Activated T-cell treated with anti-CD3 and anti-CD28 coated beads, Interleukin-2, amount 50 U/mL, for 72 hours (primary cell): Measurements from ENCODE around the gene MAGED4. TPM values are rescaled to one million over a fixed set of nuclear protein-coding genes. Genes with fewer than 3 reads are reported as not detected.
"Not testable (repeated sequence)": the region's sequence is repeated elsewhere in the genome, so short reads cannot be mapped to it uniquely, and the experiment has no call there.

Experiments
- ATAC-seq, 2 donors: fragments of 150-1000 bp; cut with Tn5 transposase; replicated peaks in 1 of 2; 2 replicates each; pipeline ENCODE4 v1.10.0; 2021; ENCODE audit warnings: moderate library complexity in 2 of 2, mild to moderate bottlenecking in 1 of 2
- DNase-seq, 2 donors: peaks; one replicate each; pipeline ENCODE4 v3.0.0; 2021 to 2022; ENCODE audit warnings: mixed read lengths in 1 of 2
- H3K27ac Mint-ChIP-seq: one replicate; pipeline ENCODE4 v1.8.0; 2022; ENCODE audit warnings: mild to moderate bottlenecking, moderate library complexity, mixed read lengths
- H3K27me3 Mint-ChIP-seq: one replicate; pipeline ENCODE4 v1.8.0; 2022; ENCODE audit warnings: low read depth, mixed read lengths
- H3K36me3 Mint-ChIP-seq, 2 donors: one replicate each; pipeline ENCODE4 v1.8.0; 2022; ENCODE audit warnings: mixed read lengths in 2 of 2, mild to moderate bottlenecking in 1 of 2; ENCODE audit not compliant: insufficient read depth in 2 of 2
- H3K4me1 Mint-ChIP-seq: one replicate; pipeline ENCODE4 v1.8.0; 2022; ENCODE audit warnings: low read depth, mixed read lengths
- H3K4me3 Mint-ChIP-seq, 2 donors: one replicate each; pipeline ENCODE4 v1.8.0; 2022; ENCODE audit warnings: mild to moderate bottlenecking in 2 of 2, mixed read lengths in 2 of 2, moderate library complexity in 2 of 2
- H3K9me3 Mint-ChIP-seq, 2 donors: one replicate each; pipeline ENCODE4 v1.8.0; 2022; ENCODE audit warnings: mixed read lengths in 2 of 2
- total RNA-seq, 2 donors: library from RNA; stranded (reverse); gene quantifications; one replicate each; pipeline ENCODE4 v1.2.3, GENCODE V29; 2022

MAGED4 gene
- total RNA-seq = under 1 TPM; 0.86 to 0.96 TPM

GRCh38 chrX:52184440-52185077 is at the start of gene MAGED4:
MAGED4 (plus strand) TSS chrX:52184888; CDS start chrX:52185923, 1,035 bp downstream.
- not testable (repeated sequence) for H3K4me3 Mint-ChIP-seq, H3K27me3 Mint-ChIP-seq, DNase-seq, H3K4me1 Mint-ChIP-seq, H3K27ac Mint-ChIP-seq, H3K9me3 Mint-ChIP-seq, H3K36me3 Mint-ChIP-seq
- ATAC-seq = peak; percentile 41 to 57

- ATAC-seq = no peak
- Mint-ChIP-seq H3K27me3 (peaks cover 2% of the 10 kb centered on the region), H3K36me3 (no peaks in the 10 kb centered on the region), H3K4me1 (no peaks in the 10 kb centered on the region), H3K27ac (no peak overlapping the region), H3K4me3 (no peak overlapping the region), H3K9me3 (no peaks in the 10 kb centered on the region)
- DNase-seq = no peak
These were observed 45.7 kb upstream of the MAGED4 start for GRCh38 chrX:52138830-52139544.

GRCh38 chrX:52139545-52139895 is 45.2 kb upstream of the MAGED4 start:
- H3K9me3 Mint-ChIP-seq = no peaks in the 10 kb centered on the region
- no peak overlapping the region for H3K27ac Mint-ChIP-seq
- H3K4me1 Mint-ChIP-seq = no peaks in the 10 kb centered on the region
- no peaks in the 10 kb centered on the region for H3K27me3 Mint-ChIP-seq
- H3K4me3 Mint-ChIP-seq = no peak overlapping the region
- ATAC-seq = no peak
- no peaks in the 10 kb centered on the region for H3K36me3 Mint-ChIP-seq
- no peak for DNase-seq

- Mint-ChIP-seq H3K4me3 (no peak overlapping the region), H3K9me3 (no peaks in the 10 kb centered on the region), H3K27me3 (no peaks in the 10 kb centered on the region), H3K27ac (no peak overlapping the region), H3K4me1 (no peaks in the 10 kb centered on the region), H3K36me3 (no peaks in the 10 kb centered on the region)
- DNase-seq = no peak
- no peak for ATAC-seq
These were observed 44.7 kb upstream of the MAGED4 start for GRCh38 chrX:52140020-52140419.

GRCh38 chrX:52150667-52151066 is 34.0 kb upstream of the MAGED4 start:
- H3K27ac Mint-ChIP-seq, ATAC-seq, H3K9me3 Mint-ChIP-seq, H3K4me3 Mint-ChIP-seq, H3K36me3 Mint-ChIP-seq, DNase-seq, H3K4me1 Mint-ChIP-seq: not testable (repeated sequence)
- peaks cover 37% of the 10 kb centered on the region for H3K27me3 Mint-ChIP-seq

GRCh38 chrX:52160140-52160539 is 24.5 kb upstream of the MAGED4 start:
- not testable (repeated sequence) for ATAC-seq, H3K9me3 Mint-ChIP-seq, H3K4me1 Mint-ChIP-seq, H3K27ac Mint-ChIP-seq, H3K36me3 Mint-ChIP-seq, H3K4me3 Mint-ChIP-seq
- peaks cover 47% of the 10 kb centered on the region for H3K27me3 Mint-ChIP-seq
- peak in 1 of 2 donors; percentile 0 for DNase-seq

- DNase-seq = no peak
- Mint-ChIP-seq H3K4me3 (no peak overlapping the region), H3K36me3 (no peaks in the 10 kb centered on the region), H3K9me3 (peaks cover under 1 to 2% of the 10 kb centered on the region in 2 donors), H3K27me3 (peaks cover 38% of the 10 kb centered on the region), H3K27ac (no peak overlapping the region), H3K4me1 (no peaks in the 10 kb centered on the region)
- ATAC-seq = no peak
These were observed 17.8 kb upstream of the MAGED4 start for GRCh38 chrX:52166840-52167239.

- H3K27ac Mint-ChIP-seq, ATAC-seq, DNase-seq, H3K4me3 Mint-ChIP-seq, H3K4me1 Mint-ChIP-seq, H3K9me3 Mint-ChIP-seq, H3K36me3 Mint-ChIP-seq: not testable (repeated sequence)
- H3K27me3 Mint-ChIP-seq = peaks cover 63% of the 10 kb centered on the region
These were observed 13.6 kb upstream of the MAGED4 start for GRCh38 chrX:52171055-52171454.

GRCh38 chrX:52185078-52185453 is 378 bp downstream of the MAGED4 start:
- peak; percentile 22 to 32 for ATAC-seq
- H3K27me3 Mint-ChIP-seq, H3K4me3 Mint-ChIP-seq, H3K27ac Mint-ChIP-seq, H3K4me1 Mint-ChIP-seq, DNase-seq, H3K9me3 Mint-ChIP-seq, H3K36me3 Mint-ChIP-seq: not testable (repeated sequence)

- H3K4me1 Mint-ChIP-seq, H3K27ac Mint-ChIP-seq, DNase-seq, ATAC-seq, H3K9me3 Mint-ChIP-seq, H3K36me3 Mint-ChIP-seq, H3K4me3 Mint-ChIP-seq: not testable (repeated sequence)
- peaks cover 28% of the 10 kb centered on the region for H3K27me3 Mint-ChIP-seq
These were observed 26.7 kb downstream of the MAGED4 start for GRCh38 chrX:52211405-52211804.

GRCh38 chrX:52213276-52213675 is 28.6 kb downstream of the MAGED4 start:
- Mint-ChIP-seq H3K27me3 (peaks cover 30% of the 10 kb centered on the region), H3K36me3 (no peaks in the 10 kb centered on the region), H3K4me1 (no peaks in the 10 kb centered on the region), H3K27ac (no peak overlapping the region), H3K9me3 (no peaks in the 10 kb centered on the region), H3K4me3 (no peak overlapping the region)
- ATAC-seq (no peak), DNase-seq (no peak)

GRCh38 chrX:52216541-52216940 is 31.9 kb downstream of the MAGED4 start:
- Mint-ChIP-seq H3K27me3 (peaks cover 56% of the 10 kb centered on the region), H3K4me1 (no peaks in the 10 kb centered on the region), H3K36me3 (peaks cover 0 to 2% of the 10 kb centered on the region in 2 donors), H3K9me3 (peaks cover 2 to 6% of the 10 kb centered on the region in 2 donors), H3K27ac (no peak overlapping the region), H3K4me3 (no peak overlapping the region)
- ATAC-seq (no peak), DNase-seq (no peak)

GRCh38 chrX:52217494-52218160 is 32.9 kb downstream of the MAGED4 start:
- no peak for DNase-seq
- no peaks in the 10 kb centered on the region for H3K4me1 Mint-ChIP-seq
- no peak for ATAC-seq
- H3K27ac Mint-ChIP-seq = no peak overlapping the region
- peaks cover 2 to 6% of the 10 kb centered on the region in 2 donors for H3K9me3 Mint-ChIP-seq
- H3K36me3 Mint-ChIP-seq = peaks cover 0 to 2% of the 10 kb centered on the region in 2 donors
- no peak overlapping the region for H3K4me3 Mint-ChIP-seq
- H3K27me3 Mint-ChIP-seq = peaks cover 59% of the 10 kb centered on the region
